ENCODE results near the gene MIS18BP1. TPM values are rescaled to one million over a fixed set of nuclear protein-coding genes. Genes with fewer than 3 reads are reported as not detected.

The MIS18BP1 gene
- 37.6 and 40.9 TPM in 2 replicates for total RNA-seq

GRCh38 chr14:45253070-45253753 lies at the start of gene MIS18BP1:
TSS of gene MIS18BP1 (minus strand) at chr14:45253202. CDS start at chr14:45247286, 5,916 bp downstream.

Small RNAs within 50 kb of the gene (small RNA-seq; reads per million reads assigned to genes)
- gene RNU6-552P, result not detected

Other genes with a start within 250 kb of the MIS18BP1 start
- 31.7 and 33.2 TPM in 2 replicates for gene PRPF39, start 169.1 kb downstream of the MIS18BP1 start, total RNA-seq
- 33.9 and 36.8 TPM in 2 replicates for gene FKBP3, start 118.7 kb downstream of the MIS18BP1 start, total RNA-seq
- 9.3 and 10.2 TPM in 2 replicates for gene FANCM, start 117.3 kb downstream of the MIS18BP1 start, total RNA-seq